GM23248 (cell line): ENCODE results near the gene GGCX. TPM values are rescaled to one million over a fixed set of nuclear protein-coding genes. Genes with fewer than 3 reads are reported as not detected.

Experiments
- DNase-seq: peaks from one replicate; pipeline ENCODE4 v3.0.0-alpha.2; 2015
- H2AFZ ChIP-seq: fragments of 200-600 bp; sonication (generic); 2 replicates; pipeline ENCODE4 v1.6.1; 2016; ENCODE audit warnings: antibody characterized with exemption
- H3F3A ChIP-seq: fragments of 200-600 bp; sonication (generic); 2 replicates; pipeline ENCODE4 v1.6.1; 2016; ENCODE audit warnings: mild to moderate bottlenecking, antibody characterized with exemption, mixed run types; ENCODE audit not compliant: insufficient read depth
- H3K27ac ChIP-seq: fragments of 200-600 bp; sonication (generic); 2 replicates; pipeline ENCODE4 v1.5.1; 2016; ENCODE audit warnings: mild to moderate bottlenecking
- H3K27me3 ChIP-seq: fragments of 200-600 bp; sonication (generic); replicated peaks from 2 replicates; pipeline ENCODE4 v1.6.1; 2016; ENCODE audit warnings: mild to moderate bottlenecking; ENCODE audit not compliant: insufficient read depth
- H3K36me3 ChIP-seq: fragments of 200-600 bp; sonication (generic); 2 replicates; pipeline ENCODE4 v1.6.1; 2016; ENCODE audit warnings: low read depth, mild to moderate bottlenecking
- H3K4me1 ChIP-seq: fragments of 200-600 bp; sonication (generic); 2 replicates; pipeline ENCODE4 v1.6.1; 2016; ENCODE audit warnings: mild to moderate bottlenecking; ENCODE audit not compliant: insufficient read depth
- H3K4me2 ChIP-seq: fragments of 200-600 bp; sonication (generic); one replicate; pipeline ENCODE4 v1.6.1; 2016; ENCODE audit warnings: mild to moderate bottlenecking; ENCODE audit not compliant: unreplicated experiment
- H3K4me3 ChIP-seq: fragments of 200-600 bp; sonication (generic); 2 replicates; pipeline ENCODE4 v1.5.1; 2016; ENCODE audit warnings: mild to moderate bottlenecking
- H3K79me2 ChIP-seq: fragments of 200-600 bp; sonication (generic); 2 replicates; pipeline ENCODE4 v1.6.1; 2016; ENCODE audit warnings: mild to moderate bottlenecking; ENCODE audit not compliant: insufficient read depth
- H3K9ac ChIP-seq: fragments of 200-600 bp; sonication (generic); 2 replicates; pipeline ENCODE4 v1.6.1; 2016; ENCODE audit warnings: mild to moderate bottlenecking
- H3K9me2 ChIP-seq: fragments of 200-600 bp; sonication (generic); 2 replicates; pipeline ENCODE4 v1.6.1; 2016; ENCODE audit warnings: mixed run types, mild to moderate bottlenecking, moderate library complexity; ENCODE audit not compliant: insufficient read depth
- H3K9me3 ChIP-seq: fragments of 200-600 bp; sonication (generic); one replicate; pipeline ENCODE4 v1.6.1; 2017; ENCODE audit warnings: low read depth
- H4K20me1 ChIP-seq: fragments of 200-600 bp; sonication (generic); 2 replicates; pipeline ENCODE4 v1.6.0; 2016; ENCODE audit not compliant: insufficient read depth
- EZH2 ChIP-seq: fragments of 200-600 bp; sonication (generic); IDR thresholded peaks from 2 replicates; pipeline ENCODE4 v1.6.1; 2018; ENCODE audit warnings: antibody characterized with exemption, mild to moderate bottlenecking; ENCODE audit not compliant: insufficient read depth, poor library complexity, severe bottlenecking
- EZH2phosphoT487 ChIP-seq: fragments of 200-600 bp; sonication (generic); IDR thresholded peaks from 2 replicates; pipeline ENCODE4 v1.6.1; 2018; ENCODE audit warnings: antibody characterized with exemption, moderate library complexity, mild to moderate bottlenecking, low read depth; ENCODE audit not compliant: insufficient read depth
- WGBS, 2 experiments: methylation state at CpG; one replicate each; pipeline ENCODE4 v1.1.6; 2015 to 2017; ENCODE audit warnings: low lambda C conversion rate in 2 of 2, low coverage in 1 of 2; ENCODE audit errors: missing lambda C conversion rate in 2 of 2; 5-methylcytosine and 5-hydroxymethylcytosine counted together
- in situ Hi-C: fragments of 300-500 bp; cut with MboI; formaldehyde crosslinking; loops from 2 replicates; pipeline ENCODE4 v1.15.0; 2020
- polyA plus RNA-seq: library from polyadenylated mRNA; unstranded; fragments of >200 nt; fragmentation: Nextera tagmentation; extraction: Ambion mirVana; gene quantifications from 2 replicates; pipeline ENCODE4 v1.2.1, GENCODE V29; 2016
- total RNA-seq: library from RNA; depleted of rRNA; stranded (reverse); fragments of >200 nt; shearing (Covaris generic); gene quantifications from 2 replicates; pipeline ENCODE4 v1.2.3, GENCODE V29; 2014

GGCX gene
- total and polyA plus RNA-seq, 2 experiments from 2014 or later, result 62.7 to 81.3 TPM

DNA sequence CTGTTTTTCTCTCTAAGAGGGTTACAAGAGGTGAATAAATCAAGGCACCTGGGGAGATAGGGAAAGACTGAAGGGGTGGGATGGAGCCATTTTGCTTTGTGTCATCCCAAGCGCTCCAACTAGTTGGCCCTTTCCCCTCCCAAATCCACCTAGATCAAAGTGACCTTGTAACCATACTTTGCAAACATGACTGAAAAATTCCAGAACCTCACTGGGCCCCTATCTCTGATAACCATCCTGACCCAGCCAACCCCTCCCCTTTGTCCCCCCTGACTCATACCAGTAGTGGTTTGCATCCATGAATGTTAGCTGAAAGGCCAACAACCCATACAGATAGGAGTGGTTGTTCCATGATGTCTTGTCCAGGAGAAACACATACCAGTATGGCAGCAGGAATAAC lies 3.1 kb downstream of the GGCX start:
- no peak overlapping the region for H3K4me2 ChIP-seq
- in situ Hi-C loops, result no loop called here
- H3K36me3 ChIP-seq, result peaks cover 6% of the 10 kb centered on the region; the same call in 1 of the 2 replicates
- no peak overlapping the region for H3K27ac ChIP-seq
- H3F3A ChIP-seq, result no peaks in the 10 kb centered on the region
- no peaks in the 10 kb centered on the region for H3K9me2 ChIP-seq
- H3K79me2 ChIP-seq, result peaks cover 62% of the 10 kb centered on the region
- TF ChIP-seq EZH2phosphoT487 (no peak), EZH2 (no peak)
- no peak overlapping the region for H3K4me3 ChIP-seq
- H3K27me3 ChIP-seq, result no peaks in the 10 kb centered on the region
- WGBS, 2 experiments, result 100% methylated on average over 1 of the region's 1 CpG
- H3K9ac ChIP-seq, result no peak overlapping the region
- H2AFZ ChIP-seq, result no peak overlapping the region
- no peak for DNase-seq
- H4K20me1 ChIP-seq, result no peaks in the 10 kb centered on the region
- peaks cover 14% of the 10 kb centered on the region for H3K4me1 ChIP-seq
- H3K9me3 ChIP-seq, result no peaks in the 10 kb centered on the region

DNA sequence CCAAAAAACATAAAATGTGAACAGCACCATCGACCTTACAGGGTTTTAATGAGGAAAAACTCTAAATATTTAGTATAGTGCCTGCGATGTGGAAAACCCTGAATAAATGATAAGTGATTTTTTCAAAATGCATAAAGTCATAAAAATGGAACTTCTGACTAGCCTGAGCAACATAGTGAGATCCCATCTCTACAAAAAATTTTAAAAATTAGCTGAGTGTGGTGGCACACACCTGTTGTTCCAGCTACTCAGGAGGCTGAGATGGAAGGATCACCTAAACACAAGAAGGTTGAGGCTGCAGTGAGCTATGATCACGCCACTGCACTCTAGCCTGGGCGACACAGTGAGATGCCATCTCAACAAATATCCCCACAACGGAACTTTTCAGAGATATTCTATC lies 4.2 kb downstream of the GGCX start:
- H3K9ac ChIP-seq, result no peak overlapping the region
- DNase-seq, result no peak
- peaks cover 14% of the 10 kb centered on the region for H3K4me1 ChIP-seq
- no peaks in the 10 kb centered on the region for H3K9me3 ChIP-seq
- peaks cover 6% of the 10 kb centered on the region; the same call in 1 of the 2 replicates for H3K36me3 ChIP-seq
- H3K27ac ChIP-seq, result no peak overlapping the region
- TF ChIP-seq EZH2, result no peak
- TF ChIP-seq EZH2phosphoT487, result no peak
- peaks cover 62% of the 10 kb centered on the region for H3K79me2 ChIP-seq
- no peaks in the 10 kb centered on the region for H3K9me2 ChIP-seq
- WGBS, 2 experiments, result 85% methylated on average over 5 of the region's 5 CpGs
- peaks cover 5% of the 10 kb centered on the region; the same call in 1 of the 2 replicates for H3F3A ChIP-seq
- in situ Hi-C loops, result no loop called here
- no peak overlapping the region for H3K4me2 ChIP-seq
- no peak overlapping the region for H3K4me3 ChIP-seq
- H4K20me1 ChIP-seq, result no peaks in the 10 kb centered on the region
- H2AFZ ChIP-seq, result no peak overlapping the region
- no peaks in the 10 kb centered on the region for H3K27me3 ChIP-seq

DNA sequence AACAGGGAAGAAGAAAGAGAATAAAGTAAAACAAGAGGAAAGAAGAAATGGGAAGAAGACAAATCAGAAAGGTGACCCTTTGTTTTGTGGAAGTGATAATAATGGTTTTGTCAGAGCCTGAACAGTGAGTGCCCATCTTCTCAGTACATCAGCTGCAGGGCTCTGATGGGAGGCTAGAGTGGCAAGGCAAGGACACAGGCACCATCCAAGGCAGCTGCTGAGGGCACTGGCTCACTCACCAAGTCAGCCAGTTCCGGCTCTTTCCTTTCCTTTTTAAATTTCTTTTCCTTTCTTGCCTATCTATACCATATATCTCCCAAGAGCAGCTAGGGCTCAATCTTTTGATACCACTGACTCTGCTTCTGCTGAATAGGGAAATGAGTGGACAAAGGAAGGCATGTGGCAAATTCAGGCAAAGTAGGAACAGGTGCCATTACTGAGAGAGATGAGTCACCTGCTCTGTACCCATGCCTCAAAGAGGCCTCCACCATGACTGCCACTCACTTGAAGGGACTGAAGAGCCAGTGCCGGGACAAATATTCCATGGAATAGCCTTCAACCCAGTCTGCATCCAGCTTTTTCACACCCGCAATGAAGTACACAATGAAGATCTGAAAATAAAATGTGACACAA lies 6.2 kb downstream of the GGCX start:
- no peaks in the 10 kb centered on the region for H4K20me1 ChIP-seq
- no peak overlapping the region for H3K9ac ChIP-seq
- DNase-seq, result no peak
- no peak overlapping the region for H3K27ac ChIP-seq
- H3K4me3 ChIP-seq, result no peak overlapping the region
- WGBS, 2 experiments, result 97 to 98% methylated on average over 3 of the region's 3 CpGs
- H3F3A ChIP-seq, result peaks cover 18% of the 10 kb centered on the region
- H3K4me2 ChIP-seq, result no peak overlapping the region
- in situ Hi-C loops, result no loop called here
- TF ChIP-seq EZH2phosphoT487 (no peak), EZH2 (no peak)
- peaks cover 16% of the 10 kb centered on the region for H3K36me3 ChIP-seq
- no peaks in the 10 kb centered on the region for H3K9me3 ChIP-seq
- no peaks in the 10 kb centered on the region for H3K27me3 ChIP-seq
- H3K79me2 ChIP-seq, result peaks cover 58% of the 10 kb centered on the region
- H3K4me1 ChIP-seq, result peaks cover 19% of the 10 kb centered on the region
- no peak overlapping the region for H2AFZ ChIP-seq
- H3K9me2 ChIP-seq, result no peaks in the 10 kb centered on the region

DNA sequence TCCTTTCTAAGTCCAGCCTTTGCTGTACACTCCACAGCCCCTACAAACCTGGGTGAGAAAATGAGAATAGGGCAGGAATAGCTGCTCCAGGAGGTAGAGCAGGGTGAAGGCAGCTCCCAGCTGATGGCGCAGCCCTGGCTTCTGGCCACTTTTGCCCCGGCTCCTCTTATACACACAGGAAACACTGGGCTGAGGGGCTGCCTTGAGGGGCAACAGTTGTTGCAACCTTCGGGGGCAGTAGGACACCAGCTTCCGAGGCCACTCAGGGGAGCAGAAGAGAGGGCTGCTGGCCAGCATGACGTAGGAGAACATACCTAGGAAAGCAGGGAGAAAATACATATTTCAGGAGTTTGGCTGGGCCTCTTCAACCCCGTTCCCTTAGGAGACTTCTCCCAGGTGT lies 8.1 kb downstream of the GGCX start:
- no peak for DNase-seq
- Histone ChIP-seq H3K4me3 (no peak overlapping the region), H4K20me1 (no peaks in the 10 kb centered on the region), H3K4me1 (peaks cover 24% of the 10 kb centered on the region), H3K79me2 (peaks cover 39% of the 10 kb centered on the region), H3F3A (peaks cover 37% of the 10 kb centered on the region), H3K9me2 (no peaks in the 10 kb centered on the region), H3K36me3 (peaks cover 16% of the 10 kb centered on the region), H3K27ac (no peak overlapping the region), H2AFZ (no peak overlapping the region), H3K27me3 (no peaks in the 10 kb centered on the region), H3K9ac (no peak overlapping the region), H3K9me3 (no peaks in the 10 kb centered on the region), H3K4me2 (no peak overlapping the region)
- 66 to 75% methylated on average over 6 of the region's 6 CpGs for WGBS, 2 experiments
- in situ Hi-C loops, result no loop called here
- TF ChIP-seq EZH2phosphoT487 (no peak), EZH2 (no peak)
